Epithelial cell of proximal tubule (primary cell): Measurements from ENCODE around the gene ABCC5. TPM values are rescaled to one million over a fixed set of nuclear protein-coding genes. Genes with fewer than 3 reads are reported as not detected.
"Not testable (repeated sequence)": the region's sequence is repeated elsewhere in the genome, so short reads cannot be mapped to it uniquely, and the experiment has no call there.

Experiments
- DNase-seq: peaks from one replicate; pipeline ENCODE4 v3.0.0-alpha.2; 2011; ENCODE audit warnings: low read depth
- H3K4me3 ChIP-seq: 2 replicates; pipeline ENCODE4 v1.5.1; 2011; ENCODE audit warnings: low read depth, mild to moderate bottlenecking, low read length
- CTCF ChIP-seq: conservative IDR thresholded peaks from 2 replicates; pipeline ENCODE4 v1.5.1; 2012; ENCODE audit warnings: low read depth, mild to moderate bottlenecking, low read length
- total RNA-seq: library from RNA; depleted of rRNA; stranded (reverse); fragments of >200 nt; gene quantifications from 2 replicates; pipeline ENCODE4 v1.2.3, GENCODE V29; 2015

Gene ABCC5
- total RNA-seq, 1 donor from 2014 or later = 15.2 TPM

- DNase-seq = no peak
- H3K4me3 ChIP-seq = peak overlapping the region; percentile 96
- TF ChIP-seq CTCF = no peak
Measured at GRCh38 chr3:183883291-183884096, 134.2 kb downstream of the ABCC5 start.

GRCh38 chr3:183880121-183880520 is 137.6 kb downstream of the ABCC5 start:
- DNase-seq = no peak
- no peak for TF ChIP-seq CTCF
- no peak overlapping the region for H3K4me3 ChIP-seq

- no peak overlapping the region for H3K4me3 ChIP-seq
- no peak for TF ChIP-seq CTCF
- DNase-seq = no peak
Measured at GRCh38 chr3:183879243-183879642, 138.4 kb downstream of the ABCC5 start.

- H3K4me3 ChIP-seq = no peak overlapping the region
- no peak for DNase-seq
- no peak for TF ChIP-seq CTCF
Measured at GRCh38 chr3:183878071-183878470, 139.6 kb downstream of the ABCC5 start.

- H3K4me3 ChIP-seq, DNase-seq: not testable (repeated sequence)
Measured at GRCh38 chr3:183877227-183877626, 140.5 kb downstream of the ABCC5 start.

- no peak for DNase-seq
- TF ChIP-seq CTCF = no peak
- no peak overlapping the region for H3K4me3 ChIP-seq
Measured at GRCh38 chr3:183875411-183875810, 142.3 kb downstream of the ABCC5 start.

- TF ChIP-seq CTCF = no peak
- DNase-seq = no peak
- H3K4me3 ChIP-seq = no peak overlapping the region
Measured at GRCh38 chr3:183873914-183874313, 143.8 kb downstream of the ABCC5 start.
